H1 (cell line): Measurements from ENCODE around the gene HBA2.

Experiments used
- ATF2 ChIP-seq: IDR thresholded peaks from 2 replicates; pipeline ENCODE4 v1.6.1; 2012; ENCODE audit warnings: low read length, inconsistent platforms
- CTCF ChIP-seq, 3 experiments: IDR thresholded peaks; 1 replicate in 2 of 3; 2 replicates in 1 of 3; pipeline versions ENCODE4 v1.5.1 to v1.6.1; 2011; ENCODE audit warnings: low read length in 3 of 3, mild to moderate bottlenecking in 3 of 3, inconsistent platforms in 2 of 3, low read depth in 1 of 3, moderate library complexity in 1 of 3; ENCODE audit not compliant: insufficient read depth in 1 of 3; ENCODE audit errors: control extremely low read depth in 1 of 3
- EZH2 ChIP-seq: fragments of 200-600 bp; sonication (generic); IDR thresholded peaks from 2 replicates; pipeline ENCODE4 v1.7.1; 2012; ENCODE audit warnings: low read depth, mild to moderate bottlenecking, moderate library complexity, low read length, inconsistent platforms; ENCODE audit not compliant: severe bottlenecking
- GABPA ChIP-seq: IDR thresholded peaks from 2 replicates; pipeline ENCODE4 v1.6.1; 2011; ENCODE audit warnings: mild to moderate bottlenecking, low read length, moderate library complexity, borderline replicate concordance; ENCODE audit not compliant: insufficient read depth
- MAX ChIP-seq: IDR thresholded peaks from 2 replicates; pipeline ENCODE4 v1.6.1; 2012; ENCODE audit warnings: inconsistent platforms
- POLR2A ChIP-seq, 2 experiments: IDR thresholded peaks; 1 replicate in 1 of 2; 2 replicates in 1 of 2; pipeline ENCODE4 v1.6.1; 2011; ENCODE audit warnings: low read depth in 2 of 2, low read length in 2 of 2, mild to moderate bottlenecking in 2 of 2; ENCODE audit errors: control extremely low read depth in 1 of 2
- POLR2AphosphoS5 ChIP-seq: IDR thresholded peaks from 2 replicates; pipeline ENCODE4 v1.6.1; 2011; ENCODE audit warnings: low read depth, low read length
- RBBP5 ChIP-seq: IDR thresholded peaks from 2 replicates; pipeline ENCODE4 v1.7.1; 2012; ENCODE audit warnings: low read depth, mild to moderate bottlenecking, inconsistent platforms, low read length, moderate library complexity, borderline replicate concordance
- SIX5 ChIP-seq: IDR thresholded peaks from 2 replicates; pipeline ENCODE4 v1.6.1; 2011; ENCODE audit warnings: mild to moderate bottlenecking, low read depth, low read length

DNA sequence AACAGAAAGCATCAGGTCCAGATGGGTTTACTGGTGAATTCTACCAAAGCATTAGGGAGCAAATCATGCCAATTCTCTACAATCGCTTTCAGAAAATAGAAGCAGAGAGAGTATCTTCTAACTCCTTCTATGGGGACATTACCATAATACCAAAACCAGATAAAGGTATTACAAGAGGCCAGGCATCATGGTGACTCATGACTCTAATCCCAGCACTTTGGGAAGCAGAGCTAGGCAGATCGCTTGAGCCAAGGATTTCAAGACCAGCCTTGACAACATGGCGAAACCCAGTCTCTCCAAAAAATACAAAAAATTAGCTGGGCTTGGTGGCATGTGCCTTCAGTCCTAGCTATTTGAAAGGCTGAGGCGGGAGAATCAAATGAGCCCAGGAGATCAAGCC lies 30.6 kb downstream of the HBA2 start:
- TF ChIP-seq ATF2 (no peak), CTCF (IDR thresholded peaks at IDR 0.05; ENCODE audit: control extremely low read depth in 1 of 3, insufficient read depth in 1 of 3, low read depth in 1 of 3, low read length in 3 of 3) (no peak), EZH2 (no peak), GABPA (no peak), POLR2AphosphoS5 (no peak), RBBP5 (no peak), POLR2A (IDR thresholded peaks at IDR 0.05; ENCODE audit: control extremely low read depth in 1 of 2, low read depth in 2 of 2, low read length in 2 of 2) (no peak), SIX5 (no peak), MAX (no peak)
